A673 (cell line): ENCODE data around the gene NT5C2. TPM values are rescaled to one million over a fixed set of nuclear protein-coding genes. Genes with fewer than 3 reads are reported as not detected.

Experiments
- BruUV-seq: library from RNA; stranded (reverse); fragments of 400-500 nt; replicated peaks from 2 replicates; lab custom pipeline; 2021; lab: Mats Ljungman, UMichigan
- CTCF ChIA-PET: fragments of 300-600 bp; sonication (Branson Sonifier 250); formaldehyde crosslinking; loops from one replicate; lab custom pipeline; 2022; ENCODE audit warnings: antibody characterized with exemption; lab: Charles Lee
- POLR2A ChIA-PET: fragments of 300-600 bp; sonication (Branson Sonifier 250); formaldehyde crosslinking; loops from one replicate; lab custom pipeline; 2022; ENCODE audit warnings: antibody characterized with exemption; ENCODE audit not compliant: low non-redundant PET; lab: Charles Lee
- DNase-seq: peaks from one replicate; pipeline ENCODE4 v3.0.0-alpha.2; 2015; ENCODE audit warnings: low spot score
- H3K27ac ChIP-seq: fragments of 200-600 bp; sonication (generic); 2 replicates; pipeline ENCODE4 v1.5.1; 2016; ENCODE audit warnings: mixed run types, low read depth, mild to moderate bottlenecking, mixed read lengths, antibody characterized with exemption, low read length; ENCODE audit not compliant: poor library complexity, severe bottlenecking
- H3K27me3 ChIP-seq: fragments of 200-600 bp; sonication (generic); replicated peaks from 2 replicates; pipeline ENCODE4 v1.6.1; 2017; ENCODE audit warnings: mixed run types, low read depth, mild to moderate bottlenecking, mixed read lengths, antibody characterized with exemption, low read length; ENCODE audit not compliant: insufficient read depth, poor library complexity
- H3K36me3 ChIP-seq: fragments of 200-600 bp; sonication (generic); 2 replicates; pipeline ENCODE4 v1.6.1; 2016; ENCODE audit warnings: mixed run types, mild to moderate bottlenecking, mixed read lengths, antibody characterized with exemption, low read length; ENCODE audit not compliant: insufficient read depth, poor library complexity, severe bottlenecking
- H3K4me1 ChIP-seq: fragments of 200-600 bp; sonication (generic); 2 replicates; pipeline ENCODE4 v1.6.1; 2017; ENCODE audit warnings: mixed run types, mild to moderate bottlenecking, mixed read lengths, antibody characterized with exemption, low read length; ENCODE audit not compliant: insufficient read depth, poor library complexity, severe bottlenecking
- H3K4me3 ChIP-seq: fragments of 200-600 bp; sonication (generic); 2 replicates; pipeline ENCODE4 v1.5.1; 2016; ENCODE audit warnings: low read depth, mixed run types, mild to moderate bottlenecking, mixed read lengths, low read length; ENCODE audit not compliant: poor library complexity, severe bottlenecking
- H3K9me3 ChIP-seq: fragments of 200-600 bp; sonication (generic); 2 replicates; pipeline ENCODE4 v1.6.1; 2016; ENCODE audit warnings: mixed run types, low read depth, mild to moderate bottlenecking, mixed read lengths, antibody characterized with exemption, low read length; ENCODE audit not compliant: poor library complexity, severe bottlenecking
- EZH2 ChIP-seq: fragments of 200-600 bp; sonication (generic); IDR thresholded peaks from 2 replicates; pipeline ENCODE4 v1.6.1; 2017; ENCODE audit warnings: borderline replicate concordance, low read depth, mild to moderate bottlenecking, mixed read lengths, antibody characterized with exemption, low read length; ENCODE audit not compliant: poor library complexity, severe bottlenecking
- intact Hi-C: fragments of 100-400 bp; cut with micrococcal nuclease; formaldehyde crosslinking; loops from one replicate; pipeline ENCODE4 v1.10.0; 2022; ENCODE audit not compliant: unreplicated experiment
- total RNA-seq: library from RNA; stranded (reverse); gene quantifications from 2 replicates; pipeline ENCODE4 v1.2.3, GENCODE V29; 2021
- TF ChIP-seq, protein P1 (sequence below): fragments of 300-800, 200-600 bp; sonication (generic); conservative IDR thresholded peaks from 2 replicates; pipeline ENCODE4 v1.5.1; 2017; ENCODE audit warnings: low read depth, mild to moderate bottlenecking, antibody characterized with exemption, low read length, moderate library complexity, mixed read lengths

Gene NT5C2
- total RNA-seq, 1 experiment from 2014 or later = 61.8 TPM

DNA sequence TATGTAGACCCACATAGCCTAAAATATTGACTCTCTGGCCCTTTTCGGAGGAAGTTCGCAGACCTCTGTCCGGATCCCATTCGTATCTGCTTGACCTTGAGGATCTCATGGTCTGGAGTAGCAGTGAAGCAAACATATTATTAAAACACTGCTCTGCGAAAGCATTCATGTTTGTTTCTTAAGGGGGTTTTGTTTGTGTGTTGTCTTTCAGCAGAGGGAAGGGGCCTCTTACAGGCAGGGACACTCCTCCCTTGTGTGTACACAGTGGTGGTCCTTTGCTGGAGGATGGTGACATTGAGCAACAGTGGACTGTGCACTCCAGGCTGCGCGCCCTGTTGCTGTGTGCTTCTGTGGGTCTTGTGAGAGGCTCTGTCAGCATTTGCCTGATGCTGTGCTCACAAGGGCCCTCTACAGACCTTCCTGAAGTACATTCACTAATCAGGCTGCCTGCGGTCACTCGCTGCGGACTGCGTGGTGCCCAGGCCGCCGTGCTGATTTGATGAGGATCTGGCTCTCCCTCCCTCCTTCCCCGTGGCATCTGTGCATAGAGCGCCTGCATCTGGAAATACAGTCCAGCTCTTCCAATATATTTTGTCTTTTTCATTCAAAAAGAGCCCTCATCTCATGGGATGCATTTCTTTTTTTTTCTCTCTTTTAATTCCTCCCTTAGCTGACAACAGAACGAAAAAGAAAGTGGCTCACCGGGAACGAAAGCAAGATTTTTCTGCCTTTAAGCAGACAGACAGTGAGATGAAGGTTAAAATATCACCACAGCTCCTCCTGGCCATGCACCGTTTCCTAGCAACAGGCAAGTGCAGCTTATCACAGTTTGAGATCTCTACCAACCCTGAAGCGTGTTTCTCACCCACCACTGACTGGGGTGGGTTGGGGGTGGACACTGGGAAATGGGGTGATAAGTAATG, 139.2 kb downstream of the NT5C2 start:
- Histone ChIP-seq H3K9me3 (no peaks in the 10 kb centered on the region), H3K36me3 (no peaks in the 10 kb centered on the region), H3K27ac (no peak overlapping the region), H3K4me3 (no peak overlapping the region), H3K27me3 (no peaks in the 10 kb centered on the region), H3K4me1 (no peaks in the 10 kb centered on the region)
- ChIA-PET CTCF (interaction anchor here (0.5 kb wide), 1 partner anchor 135 kb away, joined by 4 read pairs; no protein-coding TSS in a partner anchor), POLR2A (interaction anchor here (0.7 kb wide), 1 partner anchor 10 kb away, joined by 3 read pairs; no protein-coding TSS in a partner anchor)
- peak; percentile 41 for DNase-seq
- BruUV-seq = no TSS peak
- TF ChIP-seq EZH2 = no peak
- TF ChIP-seq, protein P1, sequence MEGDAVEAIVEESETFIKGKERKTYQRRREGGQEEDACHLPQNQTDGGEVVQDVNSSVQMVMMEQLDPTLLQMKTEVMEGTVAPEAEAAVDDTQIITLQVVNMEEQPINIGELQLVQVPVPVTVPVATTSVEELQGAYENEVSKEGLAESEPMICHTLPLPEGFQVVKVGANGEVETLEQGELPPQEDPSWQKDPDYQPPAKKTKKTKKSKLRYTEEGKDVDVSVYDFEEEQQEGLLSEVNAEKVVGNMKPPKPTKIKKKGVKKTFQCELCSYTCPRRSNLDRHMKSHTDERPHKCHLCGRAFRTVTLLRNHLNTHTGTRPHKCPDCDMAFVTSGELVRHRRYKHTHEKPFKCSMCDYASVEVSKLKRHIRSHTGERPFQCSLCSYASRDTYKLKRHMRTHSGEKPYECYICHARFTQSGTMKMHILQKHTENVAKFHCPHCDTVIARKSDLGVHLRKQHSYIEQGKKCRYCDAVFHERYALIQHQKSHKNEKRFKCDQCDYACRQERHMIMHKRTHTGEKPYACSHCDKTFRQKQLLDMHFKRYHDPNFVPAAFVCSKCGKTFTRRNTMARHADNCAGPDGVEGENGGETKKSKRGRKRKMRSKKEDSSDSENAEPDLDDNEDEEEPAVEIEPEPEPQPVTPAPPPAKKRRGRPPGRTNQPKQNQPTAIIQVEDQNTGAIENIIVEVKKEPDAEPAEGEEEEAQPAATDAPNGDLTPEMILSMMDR = peak; percentile 46
- intact Hi-C loops = no loop called here

GRCh38 chr10:103049237-103049636, 143.8 kb downstream of the NT5C2 start:
- Histone ChIP-seq H3K36me3 (no peaks in the 10 kb centered on the region), H3K27me3 (no peaks in the 10 kb centered on the region), H3K27ac (no peak overlapping the region), H3K4me1 (peaks cover 9% of the 10 kb centered on the region), H3K9me3 (no peaks in the 10 kb centered on the region), H3K4me3 (no peak overlapping the region)
- POLR2A ChIA-PET = no interaction called here
- CTCF ChIA-PET = no interaction called here
- no peak for DNase-seq
- BruUV-seq = no TSS peak
- intact Hi-C loops = no loop called here
- TF ChIP-seq, protein P1 = no peak
- TF ChIP-seq EZH2 = no peak

- Histone ChIP-seq H3K36me3 (no peaks in the 10 kb centered on the region), H3K4me3 (no peak overlapping the region), H3K4me1 (peaks cover 16% of the 10 kb centered on the region), H3K27me3 (no peaks in the 10 kb centered on the region), H3K27ac (no peak overlapping the region), H3K9me3 (no peaks in the 10 kb centered on the region)
- ChIA-PET POLR2A (no interaction called here), CTCF (no interaction called here)
- DNase-seq = no peak
- TF ChIP-seq EZH2 = no peak
- TF ChIP-seq, protein P1 = no peak
- intact Hi-C loops = no loop called here
- BruUV-seq = no TSS peak
Measured at GRCh38 chr10:103047381-103047780, 145.7 kb downstream of the NT5C2 start.
